Liver (tissue), 3 donors: ENCODE measurements around the gene RGS10.

Experiments used
- EGR1 ChIP-seq, 2 donors: IDR thresholded peaks; 2 replicates each; pipeline ENCODE4 v1.6.1; 2016 to 2018; ENCODE audit warnings: antibody characterized with exemption in 2 of 2, low read depth in 2 of 2
- FOXA1 ChIP-seq: IDR thresholded peaks from 2 replicates; pipeline ENCODE4 v1.6.1; 2016; ENCODE audit warnings: antibody characterized with exemption
- FOXA2 ChIP-seq: IDR thresholded peaks from 2 replicates; pipeline ENCODE4 v1.6.1; 2016; ENCODE audit warnings: antibody characterized with exemption
- GABPA ChIP-seq, 2 donors: IDR thresholded peaks in 1 of 2; conservative IDR thresholded peaks in 1 of 2; 2 replicates each; pipeline ENCODE4 v1.6.1; 2016; ENCODE audit warnings: antibody characterized with exemption in 2 of 2, mild to moderate bottlenecking in 1 of 2, moderate library complexity in 1 of 2
- RAD21 ChIP-seq, 2 donors: IDR thresholded peaks; 2 replicates each; pipeline ENCODE4 v1.6.1; 2016; ENCODE audit warnings: antibody characterized with exemption in 2 of 2, mild to moderate bottlenecking in 2 of 2
- TAF1 ChIP-seq: conservative IDR thresholded peaks from 2 replicates; pipeline ENCODE4 v1.6.1; 2016; ENCODE audit warnings: antibody characterized with exemption, mild to moderate bottlenecking
- YY1 ChIP-seq: IDR thresholded peaks from 2 replicates; pipeline ENCODE4 v1.6.1; 2016; ENCODE audit warnings: antibody characterized with exemption, mild to moderate bottlenecking
- TF ChIP-seq, protein P1 (sequence below): fragments of 150-350 bp; IDR thresholded peaks from 2 replicates; pipeline ENCODE4 v1.5.1; 2017; ENCODE audit warnings: improper control_type of control experiment, low read depth, low read length; ENCODE audit not compliant: missing input control
- TF ChIP-seq, protein P2 (sequence below): IDR thresholded peaks from 2 replicates; pipeline ENCODE4 v1.6.1; 2016; ENCODE audit warnings: antibody characterized with exemption, mild to moderate bottlenecking
- TF ChIP-seq, protein P3 (sequence below): IDR thresholded peaks from 2 replicates; pipeline ENCODE4 v1.6.1; 2016; ENCODE audit warnings: antibody characterized with exemption
- donor health status: healthy.
- donor health status: healthy.

DNA sequence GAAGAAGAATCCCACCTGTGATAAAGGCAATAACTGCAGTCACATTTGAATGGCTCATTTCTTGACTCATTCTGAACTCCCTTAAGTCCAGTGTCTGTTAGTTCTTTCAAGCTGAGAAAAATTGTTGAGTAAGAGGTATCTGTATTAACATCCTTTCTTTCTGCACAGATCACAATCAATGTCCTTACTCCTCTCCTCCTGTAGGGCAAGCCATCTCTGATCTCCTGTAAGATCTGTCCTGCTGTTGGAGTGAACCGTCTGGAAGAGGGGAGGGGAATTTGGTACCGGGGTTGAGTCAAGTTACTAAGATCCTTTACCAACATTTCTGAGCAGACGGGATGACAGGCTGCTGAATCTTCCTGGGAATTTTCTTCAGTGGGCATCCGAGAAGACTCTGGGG is 19.6 kb upstream of the RGS10 start:
- TF ChIP-seq, protein P1, sequence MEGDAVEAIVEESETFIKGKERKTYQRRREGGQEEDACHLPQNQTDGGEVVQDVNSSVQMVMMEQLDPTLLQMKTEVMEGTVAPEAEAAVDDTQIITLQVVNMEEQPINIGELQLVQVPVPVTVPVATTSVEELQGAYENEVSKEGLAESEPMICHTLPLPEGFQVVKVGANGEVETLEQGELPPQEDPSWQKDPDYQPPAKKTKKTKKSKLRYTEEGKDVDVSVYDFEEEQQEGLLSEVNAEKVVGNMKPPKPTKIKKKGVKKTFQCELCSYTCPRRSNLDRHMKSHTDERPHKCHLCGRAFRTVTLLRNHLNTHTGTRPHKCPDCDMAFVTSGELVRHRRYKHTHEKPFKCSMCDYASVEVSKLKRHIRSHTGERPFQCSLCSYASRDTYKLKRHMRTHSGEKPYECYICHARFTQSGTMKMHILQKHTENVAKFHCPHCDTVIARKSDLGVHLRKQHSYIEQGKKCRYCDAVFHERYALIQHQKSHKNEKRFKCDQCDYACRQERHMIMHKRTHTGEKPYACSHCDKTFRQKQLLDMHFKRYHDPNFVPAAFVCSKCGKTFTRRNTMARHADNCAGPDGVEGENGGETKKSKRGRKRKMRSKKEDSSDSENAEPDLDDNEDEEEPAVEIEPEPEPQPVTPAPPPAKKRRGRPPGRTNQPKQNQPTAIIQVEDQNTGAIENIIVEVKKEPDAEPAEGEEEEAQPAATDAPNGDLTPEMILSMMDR: no peak
- TF ChIP-seq GABPA (IDR thresholded peaks at IDR 0.05 in 1 of 2, conservative IDR thresholded peaks at IDR 0.05 in 1 of 2): no peak
- no peak for TF ChIP-seq TAF1
- TF ChIP-seq, protein P2, sequence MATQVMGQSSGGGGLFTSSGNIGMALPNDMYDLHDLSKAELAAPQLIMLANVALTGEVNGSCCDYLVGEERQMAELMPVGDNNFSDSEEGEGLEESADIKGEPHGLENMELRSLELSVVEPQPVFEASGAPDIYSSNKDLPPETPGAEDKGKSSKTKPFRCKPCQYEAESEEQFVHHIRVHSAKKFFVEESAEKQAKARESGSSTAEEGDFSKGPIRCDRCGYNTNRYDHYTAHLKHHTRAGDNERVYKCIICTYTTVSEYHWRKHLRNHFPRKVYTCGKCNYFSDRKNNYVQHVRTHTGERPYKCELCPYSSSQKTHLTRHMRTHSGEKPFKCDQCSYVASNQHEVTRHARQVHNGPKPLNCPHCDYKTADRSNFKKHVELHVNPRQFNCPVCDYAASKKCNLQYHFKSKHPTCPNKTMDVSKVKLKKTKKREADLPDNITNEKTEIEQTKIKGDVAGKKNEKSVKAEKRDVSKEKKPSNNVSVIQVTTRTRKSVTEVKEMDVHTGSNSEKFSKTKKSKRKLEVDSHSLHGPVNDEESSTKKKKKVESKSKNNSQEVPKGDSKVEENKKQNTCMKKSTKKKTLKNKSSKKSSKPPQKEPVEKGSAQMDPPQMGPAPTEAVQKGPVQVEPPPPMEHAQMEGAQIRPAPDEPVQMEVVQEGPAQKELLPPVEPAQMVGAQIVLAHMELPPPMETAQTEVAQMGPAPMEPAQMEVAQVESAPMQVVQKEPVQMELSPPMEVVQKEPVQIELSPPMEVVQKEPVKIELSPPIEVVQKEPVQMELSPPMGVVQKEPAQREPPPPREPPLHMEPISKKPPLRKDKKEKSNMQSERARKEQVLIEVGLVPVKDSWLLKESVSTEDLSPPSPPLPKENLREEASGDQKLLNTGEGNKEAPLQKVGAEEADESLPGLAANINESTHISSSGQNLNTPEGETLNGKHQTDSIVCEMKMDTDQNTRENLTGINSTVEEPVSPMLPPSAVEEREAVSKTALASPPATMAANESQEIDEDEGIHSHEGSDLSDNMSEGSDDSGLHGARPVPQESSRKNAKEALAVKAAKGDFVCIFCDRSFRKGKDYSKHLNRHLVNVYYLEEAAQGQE: no peak
- TF ChIP-seq YY1: no peak
- TF ChIP-seq EGR1 (IDR thresholded peaks at IDR 0.05; ENCODE audit: low read depth in 2 of 2): no peak
- no peak for TF ChIP-seq FOXA1
- TF ChIP-seq, protein P3, sequence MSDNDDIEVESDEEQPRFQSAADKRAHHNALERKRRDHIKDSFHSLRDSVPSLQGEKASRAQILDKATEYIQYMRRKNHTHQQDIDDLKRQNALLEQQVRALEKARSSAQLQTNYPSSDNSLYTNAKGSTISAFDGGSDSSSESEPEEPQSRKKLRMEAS: no peak
- no peak for TF ChIP-seq FOXA2
- TF ChIP-seq RAD21 (IDR thresholded peaks at IDR 0.05): no peak
